Loucy (cell line): ENCODE data around the gene CDH4.

Experiments
- H2AFZ ChIP-seq: fragments of 200-600 bp; sonication (generic); 2 replicates; pipeline ENCODE4 v1.6.0; 2016; ENCODE audit warnings: antibody characterized with exemption, mild to moderate bottlenecking, low read length, moderate library complexity
- H3F3A ChIP-seq: fragments of 200-600 bp; 2 replicates; pipeline ENCODE4 v1.6.0; 2016; ENCODE audit warnings: antibody characterized with exemption, low read depth, mild to moderate bottlenecking
- H3K27me3 ChIP-seq: fragments of 200-600 bp; sonication (generic); 2 replicates; pipeline ENCODE4 v1.6.1; 2014; ENCODE audit warnings: low read length, mild to moderate bottlenecking; ENCODE audit not compliant: insufficient read depth, poor library complexity, severe bottlenecking
- H3K36me3 ChIP-seq: fragments of 200-600 bp; sonication (generic); 2 replicates; pipeline ENCODE4 v1.6.1; 2016; ENCODE audit warnings: low read length; ENCODE audit not compliant: insufficient read depth
- H3K4me1 ChIP-seq: fragments of 200-600 bp; sonication (generic); 2 replicates; pipeline ENCODE4 v1.5.1; 2014; ENCODE audit warnings: low read length, mild to moderate bottlenecking; ENCODE audit not compliant: insufficient read depth, poor library complexity, severe bottlenecking
- H3K4me2 ChIP-seq: fragments of 200-600 bp; sonication (generic); 2 replicates; pipeline ENCODE4 v1.6.0; 2014; ENCODE audit warnings: antibody characterized with exemption, low read length, low read depth, mild to moderate bottlenecking; ENCODE audit not compliant: poor library complexity, severe bottlenecking
- H3K4me3 ChIP-seq: fragments of 200-600 bp; sonication (generic); 2 replicates; pipeline ENCODE4 v1.5.1; 2014; ENCODE audit warnings: low read length, mild to moderate bottlenecking, mixed read lengths; ENCODE audit not compliant: poor library complexity, severe bottlenecking
- H3K79me2 ChIP-seq: fragments of 200-600 bp; sonication (generic); 2 replicates; pipeline ENCODE4 v1.6.1; 2014; ENCODE audit warnings: low read length; ENCODE audit not compliant: insufficient read depth
- H3K9ac ChIP-seq: fragments of 200-600 bp; sonication (generic); 2 replicates; pipeline ENCODE4 v1.6.0; 2014; ENCODE audit warnings: mild to moderate bottlenecking, low read depth, low read length, moderate library complexity; ENCODE audit not compliant: poor library complexity, severe bottlenecking
- H3K9me2 ChIP-seq: fragments of 200-600 bp; sonication (generic); replicated peaks from 2 replicates; pipeline ENCODE4 v1.6.1; 2016; ENCODE audit warnings: low read depth, low read length, mixed read lengths
- H3K9me3 ChIP-seq: fragments of 200-600 bp; sonication (generic); 2 replicates; pipeline ENCODE4 v1.6.1; 2014; ENCODE audit warnings: mild to moderate bottlenecking, antibody characterized with exemption, low read length, low read depth; ENCODE audit not compliant: insufficient read depth
- H4K20me1 ChIP-seq: fragments of 200-600 bp; sonication (generic); 2 replicates; pipeline ENCODE4 v1.6.0; 2014; ENCODE audit warnings: antibody characterized with exemption, low read length, mild to moderate bottlenecking; ENCODE audit not compliant: insufficient read depth, poor library complexity, severe bottlenecking
- CTCF ChIP-seq: fragments of 200-600 bp; sonication (generic); conservative IDR thresholded peaks from 2 replicates; pipeline ENCODE4 v1.5.1; 2014; ENCODE audit warnings: mild to moderate bottlenecking, antibody characterized with exemption, low read length
- EZH2phosphoT487 ChIP-seq: fragments of 200-600 bp; IDR thresholded peaks from 2 replicates; pipeline ENCODE4 v1.6.1; 2018; ENCODE audit warnings: antibody characterized with exemption, mild to moderate bottlenecking, moderate library complexity, borderline replicate concordance

The CDH4 gene

DNA sequence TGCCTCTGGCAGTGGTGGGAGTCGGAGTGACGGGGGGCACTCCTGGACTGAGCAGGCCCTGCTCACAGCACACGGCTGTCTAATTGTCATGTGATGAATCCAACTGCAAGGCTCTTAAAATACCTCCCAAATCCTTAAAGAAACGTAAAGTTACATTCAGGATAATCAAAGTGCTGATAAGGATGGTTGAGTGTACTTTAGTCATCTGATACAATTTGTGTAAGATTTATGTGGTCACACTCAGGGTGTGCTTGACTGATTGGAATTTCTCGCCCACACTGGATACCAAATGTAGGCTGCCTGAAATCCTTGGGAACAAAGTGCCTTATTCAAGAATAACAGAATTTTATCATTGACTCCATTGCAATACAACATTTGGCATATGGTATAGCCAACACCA lies 238.7 kb downstream of the CDH4 start:
- TF ChIP-seq CTCF (no peak), EZH2phosphoT487 (no peak)
- no peak overlapping the region for H3K9ac ChIP-seq
- no peaks in the 10 kb centered on the region for H4K20me1 ChIP-seq
- H3K9me2 ChIP-seq = no peaks in the 10 kb centered on the region
- no peaks in the 10 kb centered on the region for H3K36me3 ChIP-seq
- H3K4me1 ChIP-seq = peaks cover 25% of the 10 kb centered on the region
- no peak overlapping the region for H2AFZ ChIP-seq
- H3K79me2 ChIP-seq = no peaks in the 10 kb centered on the region
- H3K4me3 ChIP-seq = no peak overlapping the region
- H3F3A ChIP-seq = no peaks in the 10 kb centered on the region
- no peak overlapping the region for H3K4me2 ChIP-seq
- H3K9me3 ChIP-seq = peaks cover 3% of the 10 kb centered on the region; the same call in 1 of the 2 replicates
- H3K27me3 ChIP-seq = no peaks in the 10 kb centered on the region

GRCh38 chr20:61492065-61492464 lies 240.0 kb downstream of the CDH4 start:
- H3F3A ChIP-seq = peaks cover 5% of the 10 kb centered on the region; the same call in 1 of the 2 replicates
- no peak overlapping the region for H3K4me3 ChIP-seq
- no peaks in the 10 kb centered on the region for H4K20me1 ChIP-seq
- no peak overlapping the region for H2AFZ ChIP-seq
- TF ChIP-seq CTCF (no peak), EZH2phosphoT487 (no peak)
- H3K9me3 ChIP-seq = peaks cover 3% of the 10 kb centered on the region; the same call in 1 of the 2 replicates
- H3K4me2 ChIP-seq = no peak overlapping the region
- no peaks in the 10 kb centered on the region for H3K36me3 ChIP-seq
- H3K9ac ChIP-seq = no peak overlapping the region
- no peaks in the 10 kb centered on the region for H3K79me2 ChIP-seq
- H3K9me2 ChIP-seq = no peaks in the 10 kb centered on the region
- H3K4me1 ChIP-seq = peaks cover 38% of the 10 kb centered on the region
- H3K27me3 ChIP-seq = no peaks in the 10 kb centered on the region

DNA sequence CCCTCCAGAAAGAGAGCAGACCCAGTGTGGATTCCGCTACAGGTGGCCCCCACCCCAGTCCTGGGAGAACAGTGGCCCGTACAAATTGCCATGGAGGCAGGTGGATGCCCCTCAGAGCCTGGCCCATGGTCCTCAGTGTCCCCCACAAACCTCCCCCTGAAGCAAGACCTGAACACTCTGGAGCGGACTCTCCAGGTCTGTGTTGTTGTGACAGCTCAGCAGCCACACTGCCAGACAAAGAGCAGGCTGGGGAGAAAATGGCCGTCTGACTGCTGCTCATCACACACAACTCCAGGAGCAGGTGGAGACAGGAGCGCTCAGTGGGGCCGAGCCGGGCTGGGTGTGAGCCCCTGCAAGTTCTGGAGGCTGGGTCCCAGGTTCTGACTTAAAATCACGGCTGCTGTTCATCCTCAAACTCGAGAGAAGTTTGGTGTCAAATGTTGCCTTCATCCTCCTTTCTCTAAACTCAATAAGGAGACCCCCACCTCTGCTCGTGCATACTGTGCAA lies 241.8 kb downstream of the CDH4 start:
- no peaks in the 10 kb centered on the region for H4K20me1 ChIP-seq
- peaks cover 2% of the 10 kb centered on the region; the same call in 1 of the 2 replicates for H3K79me2 ChIP-seq
- H2AFZ ChIP-seq = no peak overlapping the region; the same call in 1 of the 2 replicates
- no peak overlapping the region for H3K4me2 ChIP-seq
- H3K27me3 ChIP-seq = no peaks in the 10 kb centered on the region
- H3K36me3 ChIP-seq = no peaks in the 10 kb centered on the region
- no peaks in the 10 kb centered on the region for H3K9me2 ChIP-seq
- no peak overlapping the region for H3K4me3 ChIP-seq
- H3K9ac ChIP-seq = no peak overlapping the region
- TF ChIP-seq CTCF (no peak), EZH2phosphoT487 (no peak)
- peaks cover 6% of the 10 kb centered on the region; the same call in 1 of the 2 replicates for H3F3A ChIP-seq
- peaks cover 3% of the 10 kb centered on the region; the same call in 1 of the 2 replicates for H3K9me3 ChIP-seq
- H3K4me1 ChIP-seq = peaks cover 46% of the 10 kb centered on the region
